Measurements from ENCODE around the gene FOXL2NB. TPM values are rescaled to one million over a fixed set of nuclear protein-coding genes. Genes with fewer than 3 reads are reported as not detected.

The FOXL2NB gene
- polyA plus RNA-seq, 2 of the 4 experiments (the other 2 are of a cell fraction), result 2.3 to 3.2 TPM

DNA sequence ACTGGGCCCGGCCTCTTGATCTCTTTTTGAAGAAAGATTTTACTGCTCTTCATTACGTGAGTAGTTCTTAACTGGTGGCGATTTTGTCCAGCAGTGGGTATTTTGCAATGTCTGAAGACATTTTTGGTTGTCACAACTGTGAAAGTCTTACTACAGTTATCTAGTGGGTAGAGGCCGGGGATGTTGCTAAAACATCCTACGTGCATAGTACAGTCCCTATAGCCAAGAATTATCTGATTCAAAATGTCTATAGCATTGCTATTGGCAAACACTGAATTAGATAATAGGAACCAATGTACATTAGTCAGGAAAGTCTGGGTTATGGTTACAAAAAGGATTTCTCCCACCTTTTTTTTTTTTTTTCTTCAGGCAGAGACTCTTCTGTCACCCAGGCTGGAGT is 38.2 kb upstream of the FOXL2NB start:
- Histone ChIP-seq H3K4me2 (no peak overlapping the region), H3K27ac (no peak overlapping the region), H3K4me3 (no peak overlapping the region), H3K4me1 (no peaks in the 10 kb centered on the region), H3K9me3 (no peaks in the 10 kb centered on the region)
- TF ChIP-seq CEBPB (IDR thresholded peaks at IDR 0.05) (no peak), NPAS2 (CRISPR knock-in tag; IDR thresholded peaks at IDR 0.05; ENCODE audit: borderline replicate concordance) (no peak), RCOR1 (IDR thresholded peaks at IDR 0.05; ENCODE audit: low read depth, low read length) (no peak), JUN (IDR thresholded peaks at IDR 0.05) (no peak), RAD21 (conservative IDR thresholded peaks at IDR 0.05 in 1 of 2, IDR thresholded peaks at IDR 0.05 in 1 of 2) (no peak), HDAC2 (IDR thresholded peaks at IDR 0.05) (no peak), HOXA7 (CRISPR knock-in tag; IDR thresholded peaks at IDR 0.05) (no peak), RFX5 (IDR thresholded peaks at IDR 0.05) (no peak), EP300 (IDR thresholded peaks at IDR 0.05) (no peak), ZC3H11A (IDR thresholded peaks at IDR 0.05) (no peak), EHMT2 (IDR thresholded peaks at IDR 0.05; ENCODE audit: low read depth) (no peak), ZFP36 (IDR thresholded peaks at IDR 0.05; ENCODE audit: borderline replicate concordance, partially characterized antibody) (no peak)
- TF ChIP-seq, protein P1, sequence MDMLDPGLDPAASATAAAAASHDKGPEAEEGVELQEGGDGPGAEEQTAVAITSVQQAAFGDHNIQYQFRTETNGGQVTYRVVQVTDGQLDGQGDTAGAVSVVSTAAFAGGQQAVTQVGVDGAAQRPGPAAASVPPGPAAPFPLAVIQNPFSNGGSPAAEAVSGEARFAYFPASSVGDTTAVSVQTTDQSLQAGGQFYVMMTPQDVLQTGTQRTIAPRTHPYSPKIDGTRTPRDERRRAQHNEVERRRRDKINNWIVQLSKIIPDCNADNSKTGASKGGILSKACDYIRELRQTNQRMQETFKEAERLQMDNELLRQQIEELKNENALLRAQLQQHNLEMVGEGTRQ (IDR thresholded peaks at IDR 0.05), result no peak
- TF ChIP-seq, protein P2, sequence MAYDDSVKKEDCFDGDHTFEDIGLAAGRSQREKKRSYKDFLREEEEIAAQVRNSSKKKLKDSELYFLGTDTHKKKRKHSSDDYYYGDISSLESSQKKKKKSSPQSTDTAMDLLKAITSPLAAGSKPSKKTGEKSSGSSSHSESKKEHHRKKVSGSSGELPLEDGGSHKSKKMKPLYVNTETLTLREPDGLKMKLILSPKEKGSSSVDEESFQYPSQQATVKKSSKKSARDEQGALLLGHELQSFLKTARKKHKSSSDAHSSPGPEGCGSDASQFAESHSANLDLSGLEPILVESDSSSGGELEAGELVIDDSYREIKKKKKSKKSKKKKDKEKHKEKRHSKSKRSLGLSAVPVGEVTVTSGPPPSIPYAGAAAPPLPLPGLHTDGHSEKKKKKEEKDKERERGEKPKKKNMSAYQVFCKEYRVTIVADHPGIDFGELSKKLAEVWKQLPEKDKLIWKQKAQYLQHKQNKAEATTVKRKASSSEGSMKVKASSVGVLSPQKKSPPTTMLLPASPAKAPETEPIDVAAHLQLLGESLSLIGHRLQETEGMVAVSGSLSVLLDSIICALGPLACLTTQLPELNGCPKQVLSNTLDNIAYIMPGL (CRISPR knock-in tag; IDR thresholded peaks at IDR 0.05; ENCODE audit: borderline replicate concordance), result no peak
- TF ChIP-seq, protein P3, sequence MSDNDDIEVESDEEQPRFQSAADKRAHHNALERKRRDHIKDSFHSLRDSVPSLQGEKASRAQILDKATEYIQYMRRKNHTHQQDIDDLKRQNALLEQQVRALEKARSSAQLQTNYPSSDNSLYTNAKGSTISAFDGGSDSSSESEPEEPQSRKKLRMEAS (IDR thresholded peaks at IDR 0.05), result no peak
- FAIRE-seq, result no peak
- 97% methylated on average over 5 of the region's 5 CpGs for WGBS (ENCODE audit: missing lambda C conversion rate)
- DNase-seq (ENCODE audit: low read depth in 1 of 2, low spot score in 1 of 2), result no peak
- no peak for ATAC-seq
- ChIA-PET CTCF (interaction anchor here (1.0 kb wide), 1 partner anchor 46 kb away, joined by 3 read pairs; no protein-coding TSS in a partner anchor), POLR2A (no interaction called here)

DNA sequence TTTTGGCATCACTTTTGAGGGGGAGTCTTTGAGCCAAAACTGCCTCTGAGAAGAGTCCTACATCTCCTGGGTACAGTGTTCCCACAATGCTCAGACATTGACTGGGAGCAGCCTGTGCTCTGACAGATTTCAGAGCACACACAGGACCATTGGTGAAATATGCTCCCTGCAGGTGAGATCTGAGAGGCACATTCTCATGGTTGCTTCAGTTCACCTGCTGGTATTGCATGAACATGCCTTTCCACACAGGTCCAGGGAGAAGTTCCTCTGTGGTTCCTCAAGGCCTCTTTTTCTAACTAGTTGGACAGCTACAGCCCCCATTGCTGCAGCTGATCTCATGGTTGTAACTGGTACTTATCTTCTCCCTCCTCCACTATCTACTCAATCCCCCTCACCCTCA is 37.1 kb upstream of the FOXL2NB start:
- Histone ChIP-seq H3K4me2 (no peak overlapping the region), H3K4me1 (no peaks in the 10 kb centered on the region), H3K9me3 (no peaks in the 10 kb centered on the region), H3K4me3 (no peak overlapping the region), H3K27ac (no peak overlapping the region)
- CTCF ChIA-PET, result interaction anchor here (0.6 to 1.8 kb wide), 5 partner anchors 9 to 315 kb away, joined by 3 to 9 read pairs (median 6); partner anchors contain the start of gene CEP70
- TF ChIP-seq, protein P4, sequence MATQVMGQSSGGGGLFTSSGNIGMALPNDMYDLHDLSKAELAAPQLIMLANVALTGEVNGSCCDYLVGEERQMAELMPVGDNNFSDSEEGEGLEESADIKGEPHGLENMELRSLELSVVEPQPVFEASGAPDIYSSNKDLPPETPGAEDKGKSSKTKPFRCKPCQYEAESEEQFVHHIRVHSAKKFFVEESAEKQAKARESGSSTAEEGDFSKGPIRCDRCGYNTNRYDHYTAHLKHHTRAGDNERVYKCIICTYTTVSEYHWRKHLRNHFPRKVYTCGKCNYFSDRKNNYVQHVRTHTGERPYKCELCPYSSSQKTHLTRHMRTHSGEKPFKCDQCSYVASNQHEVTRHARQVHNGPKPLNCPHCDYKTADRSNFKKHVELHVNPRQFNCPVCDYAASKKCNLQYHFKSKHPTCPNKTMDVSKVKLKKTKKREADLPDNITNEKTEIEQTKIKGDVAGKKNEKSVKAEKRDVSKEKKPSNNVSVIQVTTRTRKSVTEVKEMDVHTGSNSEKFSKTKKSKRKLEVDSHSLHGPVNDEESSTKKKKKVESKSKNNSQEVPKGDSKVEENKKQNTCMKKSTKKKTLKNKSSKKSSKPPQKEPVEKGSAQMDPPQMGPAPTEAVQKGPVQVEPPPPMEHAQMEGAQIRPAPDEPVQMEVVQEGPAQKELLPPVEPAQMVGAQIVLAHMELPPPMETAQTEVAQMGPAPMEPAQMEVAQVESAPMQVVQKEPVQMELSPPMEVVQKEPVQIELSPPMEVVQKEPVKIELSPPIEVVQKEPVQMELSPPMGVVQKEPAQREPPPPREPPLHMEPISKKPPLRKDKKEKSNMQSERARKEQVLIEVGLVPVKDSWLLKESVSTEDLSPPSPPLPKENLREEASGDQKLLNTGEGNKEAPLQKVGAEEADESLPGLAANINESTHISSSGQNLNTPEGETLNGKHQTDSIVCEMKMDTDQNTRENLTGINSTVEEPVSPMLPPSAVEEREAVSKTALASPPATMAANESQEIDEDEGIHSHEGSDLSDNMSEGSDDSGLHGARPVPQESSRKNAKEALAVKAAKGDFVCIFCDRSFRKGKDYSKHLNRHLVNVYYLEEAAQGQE (IDR thresholded peaks at IDR 0.05), result no peak
- TF ChIP-seq FOXS1 (CRISPR knock-in tag; IDR thresholded peaks at IDR 0.05), result no peak
- TF ChIP-seq RNF2 (IDR thresholded peaks at IDR 0.05; ENCODE audit: borderline replicate concordance, low read depth), result no peak
- no peak for TF ChIP-seq EHMT2 (IDR thresholded peaks at IDR 0.05; ENCODE audit: low read depth)
- no peak for TF ChIP-seq EP300 (IDR thresholded peaks at IDR 0.05)
- TF ChIP-seq CBX2 (IDR thresholded peaks at IDR 0.05; ENCODE audit: borderline replicate concordance, low read depth), result no peak
- no peak for TF ChIP-seq MAZ (IDR thresholded peaks at IDR 0.05; ENCODE audit: borderline replicate concordance, low read depth, low read length)
- no peak for TF ChIP-seq HOXA7 (CRISPR knock-in tag; IDR thresholded peaks at IDR 0.05)
- no peak for TF ChIP-seq NR3C1 (IDR thresholded peaks at IDR 0.05)
- no peak for TF ChIP-seq SMC3 (IDR thresholded peaks at IDR 0.05)
- TF ChIP-seq, protein P2 (CRISPR knock-in tag; IDR thresholded peaks at IDR 0.05; ENCODE audit: borderline replicate concordance), result no peak
- TF ChIP-seq TFCP2L1 (CRISPR knock-in tag; IDR thresholded peaks at IDR 0.05), result no peak
- TF ChIP-seq RFX5 (IDR thresholded peaks at IDR 0.05), result no peak
- TF ChIP-seq ZSCAN20 (CRISPR knock-in tag; IDR thresholded peaks at IDR 0.05), result no peak
- no peak for TF ChIP-seq ZFP36 (IDR thresholded peaks at IDR 0.05; ENCODE audit: borderline replicate concordance, partially characterized antibody)
- DNase-seq (ENCODE audit: low read depth in 1 of 2, low spot score in 1 of 2), result no peak
- POLR2A ChIA-PET, result no interaction called here
- ATAC-seq, result no peak
- FAIRE-seq, result no peak
